HepG2 (cell line): ENCODE results near the gene MRPL14. TPM values are rescaled to one million over a fixed set of nuclear protein-coding genes. Genes with fewer than 3 reads are reported as not detected.

Source experiments
- CHCHD3 ChIP-seq: sonication (generic); formaldehyde crosslinking; IDR thresholded peaks from 2 replicates; pipeline ENCODE4 v1.8.0; 2022; ENCODE audit warnings: mild to moderate bottlenecking, missing genetic modification reagents, moderate library complexity
- CHD2 ChIP-seq: IDR thresholded peaks from 2 replicates; pipeline ENCODE4 v1.6.1; 2011; ENCODE audit warnings: low read depth, low read length, improper control_type of control experiment
- DMAP1 ChIP-seq: IDR thresholded peaks from 2 replicates; pipeline ENCODE4 v1.6.1; 2016
- ETV5 ChIP-seq: IDR thresholded peaks from 2 replicates; pipeline ENCODE4 v1.6.1; 2018; ENCODE audit warnings: missing biosample characterization, missing genetic modification reagents, inconsistent platforms, borderline replicate concordance
- FLYWCH1 ChIP-seq: sonication (generic); formaldehyde crosslinking; IDR thresholded peaks from 2 replicates; pipeline ENCODE4 v1.8.1; 2023; ENCODE audit warnings: mild to moderate bottlenecking, missing genetic modification reagents
- HNRNPK ChIP-seq: fragments of 200-400 bp; formaldehyde crosslinking; IDR thresholded peaks from 2 replicates; pipeline ENCODE4 v1.6.1; 2018; ENCODE audit warnings: low read length, low read depth, moderate library complexity, mild to moderate bottlenecking; ENCODE audit not compliant: poor library complexity, severe bottlenecking
- PPARG ChIP-seq: conservative IDR thresholded peaks from 2 replicates; pipeline ENCODE4 v1.6.1; 2016; ENCODE audit warnings: missing biosample characterization, missing genetic modification reagents
- SAP130 ChIP-seq: IDR thresholded peaks from 2 replicates; pipeline ENCODE4 v1.6.1; 2016; ENCODE audit warnings: low read depth
- SMC3 ChIP-seq: IDR thresholded peaks from 2 replicates; pipeline ENCODE4 v1.6.1; 2011; ENCODE audit warnings: low read length, improper control_type of control experiment
- TOE1 ChIP-seq: sonication (generic); formaldehyde crosslinking; IDR thresholded peaks from 2 replicates; pipeline ENCODE4 v1.4.0; 2020; ENCODE audit warnings: mild to moderate bottlenecking, missing genetic modification reagents
- ZNF232 ChIP-seq: sonication (generic); formaldehyde crosslinking; IDR thresholded peaks from 2 replicates; pipeline ENCODE4 v1.4.0; 2020; ENCODE audit warnings: missing genetic modification reagents, borderline replicate concordance
- ZNF337 ChIP-seq: sonication (generic); formaldehyde crosslinking; IDR thresholded peaks from 2 replicates; pipeline ENCODE4 v1.5.1; 2020; ENCODE audit warnings: missing genetic modification reagents, low read depth, mild to moderate bottlenecking, borderline replicate concordance
- ZNF501 ChIP-seq: sonication (generic); formaldehyde crosslinking; IDR thresholded peaks from 2 replicates; pipeline ENCODE4 v1.5.1; 2020; ENCODE audit warnings: mild to moderate bottlenecking, moderate library complexity, missing genetic modification reagents
- ZNF772 ChIP-seq: sonication (generic); formaldehyde crosslinking; IDR thresholded peaks from 2 replicates; pipeline ENCODE4 v1.5.0; 2020; ENCODE audit warnings: mild to moderate bottlenecking, missing genetic modification reagents
- ZNF841 ChIP-seq: sonication (generic); formaldehyde crosslinking; IDR thresholded peaks from 2 replicates; pipeline ENCODE4 v1.8.1; 2023; ENCODE audit warnings: missing genetic modification reagents, borderline replicate concordance
- ZNF883 ChIP-seq: sonication (generic); formaldehyde crosslinking; IDR thresholded peaks from 2 replicates; pipeline ENCODE4 v1.5.1; 2020; ENCODE audit warnings: mild to moderate bottlenecking, missing genetic modification reagents; ENCODE audit errors: not compliant biosample characterization
- polyA plus RNA-seq, 8 experiments: library from polyadenylated mRNA; depleted of rRNA in 3 of 8; stranded (reverse) in 7 of 8; unstranded in 1 of 8; fragments of >200 nt; fragmentation: Illumina TruSeq in 4 of 8; extraction: Trizol in 4 of 8; gene quantifications; 2 replicates each; pipeline versions ENCODE4 v1.2.1 to v1.2.3, GENCODE V29; 2011 to 2016; ENCODE audit warnings: low read depth in 4 of 8, missing spikeins in 1 of 8, mixed read lengths in 1 of 8; ENCODE audit not compliant: insufficient read depth in 1 of 8
- total RNA-seq, 5 experiments: library from RNA; depleted of rRNA; stranded (reverse); fragments of >200 nt; fragmentation: Illumina TruSeq; extraction: Trizol; gene quantifications; 2 replicates each; pipeline ENCODE4 v1.2.3, GENCODE V29; 2016; ENCODE audit warnings: low read depth in 1 of 5
- TF ChIP-seq, protein P1 (sequence below): IDR thresholded peaks from 2 replicates; pipeline ENCODE4 v1.6.1; 2016
- TF ChIP-seq, protein P2 (sequence below): sonication (generic); formaldehyde crosslinking; IDR thresholded peaks from 2 replicates; pipeline ENCODE4 v1.5.0; 2020; ENCODE audit warnings: mild to moderate bottlenecking, missing genetic modification reagents, borderline replicate concordance
- TF ChIP-seq, protein P3 (sequence below): sonication (generic); formaldehyde crosslinking; IDR thresholded peaks from 2 replicates; pipeline ENCODE4 v1.5.1; 2020; ENCODE audit warnings: missing genetic modification reagents, mild to moderate bottlenecking, borderline replicate concordance

MRPL14 gene
- total and polyA plus RNA-seq, 2 of the 13 experiments (the other 11 are each of a cell fraction or from before 2014, with no cell fraction given) = 157 to 178 TPM

DNA sequence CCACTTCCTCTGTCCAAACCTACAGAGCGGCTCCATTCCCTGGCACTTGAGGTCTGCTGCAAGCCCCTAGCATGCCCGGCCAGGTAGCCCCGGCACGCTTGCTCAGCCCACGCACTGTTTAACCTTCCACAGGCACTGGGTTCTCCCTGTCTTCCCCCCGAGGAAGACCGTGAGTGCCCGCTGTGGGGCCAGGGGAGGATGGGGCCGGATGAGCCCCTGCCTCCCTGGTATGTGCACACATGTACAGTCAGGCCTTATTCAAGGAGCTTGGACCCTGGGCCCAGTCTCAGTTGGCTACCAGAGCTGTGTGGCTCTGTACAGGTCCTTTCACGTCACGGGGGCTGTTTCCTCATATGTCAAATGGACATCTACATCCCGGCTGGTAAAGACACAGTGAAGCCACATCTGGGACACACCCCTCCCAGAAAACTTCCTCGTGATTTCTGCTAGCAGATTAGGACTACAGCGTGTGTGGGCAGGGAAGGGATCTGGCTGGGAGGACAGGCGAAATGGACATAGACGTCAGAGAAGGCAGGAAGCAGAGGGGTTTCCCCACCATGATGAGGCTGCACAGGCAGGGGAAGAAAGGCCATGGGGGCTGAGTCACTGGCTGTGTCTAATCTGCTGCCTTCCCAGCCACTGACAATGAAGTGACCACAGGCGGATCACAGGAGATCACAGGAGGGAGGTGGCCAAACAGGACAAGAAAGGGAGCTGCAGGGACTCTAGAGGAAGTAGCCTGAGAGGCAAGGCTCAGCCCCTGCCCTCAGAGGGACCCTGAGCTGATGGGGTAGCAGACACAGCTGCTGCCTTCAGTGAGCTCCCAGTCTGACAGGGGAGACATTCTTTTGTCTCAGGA, 62.9 kb downstream of the MRPL14 start (continued):
- TF ChIP-seq, protein P1, sequence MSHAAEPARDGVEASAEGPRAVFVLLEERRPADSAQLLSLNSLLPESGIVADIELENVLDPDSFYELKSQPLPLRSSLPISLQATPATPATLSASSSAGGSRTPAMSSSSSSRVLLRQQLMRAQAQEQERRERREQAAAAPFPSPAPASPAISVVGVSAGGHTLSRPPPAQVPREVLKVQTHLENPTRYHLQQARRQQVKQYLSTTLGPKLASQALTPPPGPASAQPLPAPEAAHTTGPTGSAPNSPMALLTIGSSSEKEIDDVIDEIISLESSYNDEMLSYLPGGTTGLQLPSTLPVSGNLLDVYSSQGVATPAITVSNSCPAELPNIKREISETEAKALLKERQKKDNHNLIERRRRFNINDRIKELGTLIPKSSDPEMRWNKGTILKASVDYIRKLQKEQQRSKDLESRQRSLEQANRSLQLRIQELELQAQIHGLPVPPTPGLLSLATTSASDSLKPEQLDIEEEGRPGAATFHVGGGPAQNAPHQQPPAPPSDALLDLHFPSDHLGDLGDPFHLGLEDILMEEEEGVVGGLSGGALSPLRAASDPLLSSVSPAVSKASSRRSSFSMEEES = peak; percentile 14; the same call in 1 of the 2 replicates
- TF ChIP-seq ZNF337 (CRISPR knock-in tag) (no peak), ZNF772 (CRISPR knock-in tag) (0 out of 2 replicates have a peak, but pooled peaks have one; percentile 27), CHCHD3 (CRISPR knock-in tag) (no peak), ZNF232 (no peak), SMC3 (no peak), DMAP1 (CRISPR knock-in tag) (no peak), TOE1 (CRISPR knock-in tag) (no peak), ZNF501 (CRISPR knock-in tag) (peak; percentile 91), ETV5 (CRISPR knock-in tag) (peak; percentile 44; the same call in 1 of the 2 replicates), SAP130 (peak; percentile 65), HNRNPK (no peak), PPARG (CRISPR knock-in tag) (no peak), ZNF883 (CRISPR knock-in tag) (no peak), CHD2 (no peak), FLYWCH1 (no peak), ZNF841 (no peak)
- TF ChIP-seq, protein P2, sequence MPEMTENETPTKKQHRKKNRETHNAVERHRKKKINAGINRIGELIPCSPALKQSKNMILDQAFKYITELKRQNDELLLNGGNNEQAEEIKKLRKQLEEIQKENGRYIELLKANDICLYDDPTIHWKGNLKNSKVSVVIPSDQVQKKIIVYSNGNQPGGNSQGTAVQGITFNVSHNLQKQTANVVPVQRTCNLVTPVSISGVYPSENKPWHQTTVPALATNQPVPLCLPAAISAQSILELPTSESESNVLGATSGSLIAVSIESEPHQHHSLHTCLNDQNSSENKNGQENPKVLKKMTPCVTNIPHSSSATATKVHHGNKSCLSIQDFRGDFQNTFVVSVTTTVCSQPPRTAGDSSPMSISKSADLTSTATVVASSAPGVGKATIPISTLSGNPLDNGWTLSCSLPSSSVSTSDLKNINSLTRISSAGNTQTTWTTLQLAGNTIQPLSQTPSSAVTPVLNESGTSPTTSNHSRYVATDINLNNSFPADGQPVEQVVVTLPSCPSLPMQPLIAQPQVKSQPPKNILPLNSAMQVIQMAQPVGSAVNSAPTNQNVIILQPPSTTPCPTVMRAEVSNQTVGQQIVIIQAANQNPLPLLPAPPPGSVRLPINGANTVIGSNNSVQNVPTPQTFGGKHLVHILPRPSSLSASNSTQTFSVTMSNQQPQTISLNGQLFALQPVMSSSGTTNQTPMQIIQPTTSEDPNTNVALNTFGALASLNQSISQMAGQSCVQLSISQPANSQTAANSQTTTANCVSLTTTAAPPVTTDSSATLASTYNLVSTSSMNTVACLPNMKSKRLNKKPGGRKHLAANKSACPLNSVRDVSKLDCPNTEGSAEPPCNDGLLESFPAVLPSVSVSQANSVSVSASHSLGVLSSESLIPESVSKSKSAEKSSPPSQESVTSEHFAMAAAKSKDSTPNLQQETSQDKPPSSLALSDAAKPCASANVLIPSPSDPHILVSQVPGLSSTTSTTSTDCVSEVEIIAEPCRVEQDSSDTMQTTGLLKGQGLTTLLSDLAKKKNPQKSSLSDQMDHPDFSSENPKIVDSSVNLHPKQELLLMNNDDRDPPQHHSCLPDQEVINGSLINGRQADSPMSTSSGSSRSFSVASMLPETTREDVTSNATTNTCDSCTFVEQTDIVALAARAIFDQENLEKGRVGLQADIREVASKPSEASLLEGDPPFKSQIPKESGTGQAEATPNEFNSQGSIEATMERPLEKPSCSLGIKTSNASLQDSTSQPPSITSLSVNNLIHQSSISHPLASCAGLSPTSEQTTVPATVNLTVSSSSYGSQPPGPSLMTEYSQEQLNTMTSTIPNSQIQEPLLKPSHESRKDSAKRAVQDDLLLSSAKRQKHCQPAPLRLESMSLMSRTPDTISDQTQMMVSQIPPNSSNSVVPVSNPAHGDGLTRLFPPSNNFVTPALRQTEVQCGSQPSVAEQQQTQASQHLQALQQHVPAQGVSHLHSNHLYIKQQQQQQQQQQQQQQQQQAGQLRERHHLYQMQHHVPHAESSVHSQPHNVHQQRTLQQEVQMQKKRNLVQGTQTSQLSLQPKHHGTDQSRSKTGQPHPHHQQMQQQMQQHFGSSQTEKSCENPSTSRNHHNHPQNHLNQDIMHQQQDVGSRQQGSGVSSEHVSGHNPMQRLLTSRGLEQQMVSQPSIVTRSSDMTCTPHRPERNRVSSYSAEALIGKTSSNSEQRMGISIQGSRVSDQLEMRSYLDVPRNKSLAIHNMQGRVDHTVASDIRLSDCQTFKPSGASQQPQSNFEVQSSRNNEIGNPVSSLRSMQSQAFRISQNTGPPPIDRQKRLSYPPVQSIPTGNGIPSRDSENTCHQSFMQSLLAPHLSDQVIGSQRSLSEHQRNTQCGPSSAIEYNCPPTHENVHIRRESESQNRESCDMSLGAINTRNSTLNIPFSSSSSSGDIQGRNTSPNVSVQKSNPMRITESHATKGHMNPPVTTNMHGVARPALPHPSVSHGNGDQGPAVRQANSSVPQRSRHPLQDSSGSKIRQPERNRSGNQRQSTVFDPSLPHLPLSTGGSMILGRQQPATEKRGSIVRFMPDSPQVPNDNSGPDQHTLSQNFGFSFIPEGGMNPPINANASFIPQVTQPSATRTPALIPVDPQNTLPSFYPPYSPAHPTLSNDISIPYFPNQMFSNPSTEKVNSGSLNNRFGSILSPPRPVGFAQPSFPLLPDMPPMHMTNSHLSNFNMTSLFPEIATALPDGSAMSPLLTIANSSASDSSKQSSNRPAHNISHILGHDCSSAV = no peak
- TF ChIP-seq, protein P3, sequence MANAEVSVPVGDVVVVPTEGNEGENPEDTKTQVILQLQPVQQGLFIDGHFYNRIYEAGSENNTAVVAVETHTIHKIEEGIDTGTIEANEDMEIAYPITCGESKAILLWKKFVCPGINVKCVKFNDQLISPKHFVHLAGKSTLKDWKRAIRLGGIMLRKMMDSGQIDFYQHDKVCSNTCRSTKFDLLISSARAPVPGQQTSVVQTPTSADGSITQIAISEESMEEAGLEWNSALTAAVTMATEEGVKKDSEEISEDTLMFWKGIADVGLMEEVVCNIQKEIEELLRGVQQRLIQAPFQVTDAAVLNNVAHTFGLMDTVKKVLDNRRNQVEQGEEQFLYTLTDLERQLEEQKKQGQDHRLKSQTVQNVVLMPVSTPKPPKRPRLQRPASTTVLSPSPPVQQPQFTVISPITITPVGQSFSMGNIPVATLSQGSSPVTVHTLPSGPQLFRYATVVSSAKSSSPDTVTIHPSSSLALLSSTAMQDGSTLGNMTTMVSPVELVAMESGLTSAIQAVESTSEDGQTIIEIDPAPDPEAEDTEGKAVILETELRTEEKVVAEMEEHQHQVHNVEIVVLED (CRISPR knock-in tag) = no peak
